HUES48 (cell line): ENCODE measurements around the gene ATM.

ENCODE experiments used
- H3K27ac ChIP-seq: one replicate; pipeline ENCODE4 v1.7.0; 2013; ENCODE audit warnings: low read depth, low read length, inconsistent platforms
- H3K27me3 ChIP-seq: 2 replicates; pipeline ENCODE4 v1.6.1; 2013; ENCODE audit warnings: mild to moderate bottlenecking, low read length; ENCODE audit not compliant: control insufficient read depth, insufficient read depth
- H3K36me3 ChIP-seq: 2 replicates; pipeline ENCODE4 v1.6.1; 2013; ENCODE audit warnings: low read length; ENCODE audit not compliant: control insufficient read depth, insufficient read depth
- H3K4me1 ChIP-seq: 2 replicates; pipeline ENCODE4 v1.6.1; 2013; ENCODE audit warnings: mild to moderate bottlenecking, low read length; ENCODE audit not compliant: control insufficient read depth, insufficient read depth
- H3K4me3 ChIP-seq: 2 replicates; pipeline ENCODE4 v1.5.1; 2013; ENCODE audit warnings: mild to moderate bottlenecking, low read depth, low read length
- H3K9ac ChIP-seq: 2 replicates; pipeline ENCODE4 v1.6.1; 2013; ENCODE audit warnings: mild to moderate bottlenecking, low read depth, low read length, moderate library complexity
- H3K9me3 ChIP-seq: 2 replicates; pipeline ENCODE4 v1.6.1; 2013; ENCODE audit warnings: low read length; ENCODE audit not compliant: control insufficient read depth, insufficient read depth

ATM gene

DNA sequence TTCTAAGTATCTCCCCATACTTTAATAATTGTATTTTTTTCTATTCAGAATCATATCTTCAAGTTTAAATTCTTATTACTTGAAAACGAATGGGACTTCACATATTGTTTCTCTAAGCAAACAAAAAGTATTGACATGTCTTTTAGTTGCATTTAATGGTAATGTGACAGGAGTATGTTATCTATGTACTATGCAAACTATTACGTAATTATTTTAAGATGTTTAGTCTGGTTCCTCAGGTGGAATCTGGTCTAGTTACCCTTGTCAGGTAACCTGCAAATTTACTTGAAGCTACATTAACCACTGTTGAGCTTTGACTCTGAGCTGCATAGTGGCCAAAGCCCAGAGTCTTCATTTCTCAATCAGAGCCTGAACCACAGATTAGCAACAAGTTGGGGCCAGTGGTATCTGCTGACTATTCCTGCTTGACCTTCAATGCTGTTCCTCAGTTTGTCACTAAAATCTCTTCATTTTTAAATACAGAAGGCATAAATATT is 110.6 kb downstream of the ATM start:
- H3K4me3 ChIP-seq: no peak overlapping the region
- no peak overlapping the region for H3K9ac ChIP-seq
- peaks cover 92% of the 10 kb centered on the region for H3K36me3 ChIP-seq
- no peaks in the 10 kb centered on the region for H3K27me3 ChIP-seq
- no peaks in the 10 kb centered on the region for H3K9me3 ChIP-seq
- H3K4me1 ChIP-seq: no peaks in the 10 kb centered on the region
- H3K27ac ChIP-seq: no peak overlapping the region

DNA sequence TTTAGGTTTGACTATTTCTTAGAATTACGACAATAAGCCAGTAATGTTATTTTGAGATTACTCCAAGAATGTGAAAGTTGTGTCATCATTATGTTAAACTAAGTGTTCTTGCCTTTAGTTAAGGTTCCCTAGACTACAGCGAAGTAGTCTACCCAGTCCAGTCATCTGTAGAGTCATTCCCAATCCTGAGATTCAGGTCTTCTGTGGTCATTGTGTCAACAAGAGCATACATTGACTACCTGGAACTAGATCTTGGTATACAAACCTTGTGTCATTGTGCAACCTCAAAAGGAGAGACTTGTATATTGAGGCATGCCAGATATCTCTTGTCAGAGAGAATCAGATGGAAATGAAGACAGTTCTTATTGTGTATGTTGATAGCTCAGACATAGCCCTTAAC is 115.9 kb downstream of the ATM start:
- H3K4me1 ChIP-seq: peaks cover 29% of the 10 kb centered on the region
- H3K27me3 ChIP-seq: no peaks in the 10 kb centered on the region
- H3K9me3 ChIP-seq: no peaks in the 10 kb centered on the region
- no peak overlapping the region for H3K27ac ChIP-seq
- H3K36me3 ChIP-seq: peaks cover 39% of the 10 kb centered on the region
- no peak overlapping the region for H3K4me3 ChIP-seq
- no peak overlapping the region for H3K9ac ChIP-seq

DNA sequence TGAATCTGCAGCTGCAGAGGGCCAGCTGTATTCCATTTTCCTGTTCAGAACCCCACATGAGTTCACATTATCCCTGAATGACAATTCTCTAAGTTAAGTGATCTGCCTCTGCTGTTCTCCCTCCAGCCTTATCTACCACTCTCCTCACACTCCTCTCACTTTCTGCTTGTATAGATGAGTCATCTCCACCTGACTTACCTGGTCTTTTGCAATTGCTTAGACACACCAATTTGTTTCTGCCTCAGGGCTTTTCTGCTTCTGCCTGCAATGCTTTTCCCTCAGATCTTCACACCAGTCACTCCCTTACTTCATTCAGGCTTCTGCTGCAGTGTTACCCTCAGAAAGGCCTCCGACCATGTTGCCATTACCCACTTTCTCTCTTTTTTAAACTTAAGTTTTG is 118.1 kb downstream of the ATM start:
- H3K9ac ChIP-seq: no peak overlapping the region
- H3K36me3 ChIP-seq: peaks cover 22% of the 10 kb centered on the region
- no peaks in the 10 kb centered on the region for H3K9me3 ChIP-seq
- H3K4me3 ChIP-seq: no peak overlapping the region; the same call in 1 of the 2 replicates
- H3K4me1 ChIP-seq: peaks cover 29% of the 10 kb centered on the region
- H3K27ac ChIP-seq: peak overlapping the region; percentile 22
- H3K27me3 ChIP-seq: no peaks in the 10 kb centered on the region

DNA sequence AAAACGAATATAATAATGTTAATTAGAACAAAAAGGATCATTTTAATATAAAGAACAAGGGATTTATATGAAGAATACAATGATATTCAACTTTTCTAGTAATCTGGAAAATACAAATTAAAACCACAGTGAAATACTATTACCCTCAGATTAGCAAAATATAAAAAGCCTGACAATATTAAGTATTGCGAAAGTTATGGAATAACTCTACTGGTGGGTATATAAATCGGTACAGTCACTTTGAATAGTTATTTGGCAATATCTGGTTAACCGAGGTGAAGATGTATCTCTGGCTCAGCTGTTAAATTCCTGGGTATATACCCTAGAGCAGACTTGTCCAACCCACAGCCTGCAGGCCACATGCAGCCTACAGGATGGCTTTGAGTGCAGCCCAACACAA is 118.8 kb downstream of the ATM start:
- Histone ChIP-seq H3K27ac (peak overlapping the region; percentile 8), H3K36me3 (peaks cover 21% of the 10 kb centered on the region), H3K9ac (no peak overlapping the region), H3K4me3 (no peak overlapping the region), H3K4me1 (peaks cover 29% of the 10 kb centered on the region), H3K27me3 (no peaks in the 10 kb centered on the region), H3K9me3 (no peaks in the 10 kb centered on the region)

DNA sequence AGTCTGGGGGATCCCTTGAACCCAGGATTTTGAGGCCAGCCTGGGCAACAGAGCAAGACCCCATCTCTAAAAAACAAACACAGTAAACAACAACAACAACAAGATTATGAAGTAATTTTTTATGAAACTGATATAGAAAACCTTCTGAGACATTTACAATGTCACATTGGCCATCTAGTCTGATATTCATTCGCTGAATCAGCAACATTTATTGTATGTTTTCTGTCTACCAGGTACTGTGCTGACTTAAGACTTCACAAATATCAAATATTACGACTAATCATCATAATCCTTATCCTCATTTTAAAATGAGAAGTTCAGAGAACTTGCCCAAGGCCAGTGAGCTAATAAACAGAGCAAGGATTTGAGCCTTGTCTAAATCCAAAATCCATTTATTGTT is 120.8 kb downstream of the ATM start:
- Histone ChIP-seq H3K9ac (no peak overlapping the region), H3K9me3 (no peaks in the 10 kb centered on the region), H3K36me3 (peaks cover 20% of the 10 kb centered on the region), H3K27me3 (no peaks in the 10 kb centered on the region), H3K4me3 (no peak overlapping the region), H3K27ac (no peak overlapping the region), H3K4me1 (peaks cover 27% of the 10 kb centered on the region)

DNA sequence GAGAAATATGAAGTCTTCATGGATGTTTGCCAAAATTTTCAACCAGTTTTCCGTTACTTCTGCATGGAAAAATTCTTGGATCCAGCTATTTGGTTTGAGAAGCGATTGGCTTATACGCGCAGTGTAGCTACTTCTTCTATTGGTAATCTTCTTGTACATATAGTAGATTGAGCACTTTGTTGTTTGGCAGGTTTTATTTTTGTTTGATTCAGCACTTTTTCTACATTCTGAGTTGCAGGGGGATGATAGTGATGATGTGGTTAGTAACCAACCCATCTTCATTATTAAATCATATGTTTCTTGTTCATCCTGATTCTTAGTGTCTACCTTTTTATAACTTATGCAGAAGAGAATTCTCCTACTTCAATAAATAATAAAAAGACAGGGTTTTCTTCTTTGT is 122.9 kb downstream of the ATM start:
- H3K4me3 ChIP-seq: no peak overlapping the region
- H3K9ac ChIP-seq: no peak overlapping the region
- no peaks in the 10 kb centered on the region for H3K9me3 ChIP-seq
- peaks cover 6% of the 10 kb centered on the region; the same call in 1 of the 2 replicates for H3K4me1 ChIP-seq
- H3K36me3 ChIP-seq: peaks cover 35% of the 10 kb centered on the region
- H3K27ac ChIP-seq: no peak overlapping the region
- H3K27me3 ChIP-seq: no peaks in the 10 kb centered on the region

DNA sequence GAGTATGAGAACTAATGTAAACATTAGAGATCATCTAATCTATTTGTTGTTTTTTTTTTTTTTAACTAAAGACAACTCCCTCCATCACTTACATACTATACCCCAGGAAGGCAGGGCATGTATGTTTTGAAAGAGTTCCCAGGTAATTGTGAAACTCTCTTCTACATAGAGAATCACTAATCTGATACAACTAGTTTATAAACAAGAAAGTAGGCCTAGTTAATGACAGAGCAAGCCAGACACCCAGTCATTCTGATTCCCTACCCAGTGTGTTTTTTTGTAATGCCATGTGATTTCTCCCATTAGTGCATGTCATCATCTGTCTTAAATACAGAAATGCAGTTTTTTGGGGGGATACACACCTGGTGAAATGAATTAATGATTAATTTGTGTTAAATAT is 123.6 kb downstream of the ATM start:
- H3K9me3 ChIP-seq: no peaks in the 10 kb centered on the region
- H3K4me3 ChIP-seq: no peak overlapping the region
- H3K36me3 ChIP-seq: peaks cover 42% of the 10 kb centered on the region
- no peaks in the 10 kb centered on the region for H3K4me1 ChIP-seq
- no peaks in the 10 kb centered on the region for H3K27me3 ChIP-seq
- H3K27ac ChIP-seq: no peak overlapping the region
- H3K9ac ChIP-seq: no peak overlapping the region

DNA sequence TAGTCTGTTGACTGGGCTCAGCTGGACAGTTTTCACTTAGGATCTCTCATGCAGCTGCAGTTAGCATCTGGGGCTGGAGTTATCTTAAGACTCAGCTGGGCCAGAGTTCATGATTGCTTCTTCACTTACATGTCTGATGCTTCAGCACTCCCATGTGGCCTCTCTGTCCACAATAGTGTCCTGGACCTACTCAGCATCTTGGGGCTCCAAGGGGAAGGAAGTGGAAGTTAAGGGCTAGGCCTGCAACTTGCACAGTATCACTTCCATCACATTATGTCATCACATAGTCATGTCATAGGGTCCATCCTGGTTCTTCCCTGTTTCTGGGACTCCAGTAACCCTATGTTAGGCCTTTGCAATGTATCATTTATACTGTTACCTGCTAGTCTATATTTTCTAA is 128.6 kb downstream of the ATM start:
- Histone ChIP-seq H3K36me3 (peaks cover 74% of the 10 kb centered on the region), H3K27ac (no peak overlapping the region), H3K4me1 (no peaks in the 10 kb centered on the region), H3K4me3 (no peak overlapping the region), H3K9me3 (no peaks in the 10 kb centered on the region), H3K9ac (no peak overlapping the region), H3K27me3 (no peaks in the 10 kb centered on the region)

DNA sequence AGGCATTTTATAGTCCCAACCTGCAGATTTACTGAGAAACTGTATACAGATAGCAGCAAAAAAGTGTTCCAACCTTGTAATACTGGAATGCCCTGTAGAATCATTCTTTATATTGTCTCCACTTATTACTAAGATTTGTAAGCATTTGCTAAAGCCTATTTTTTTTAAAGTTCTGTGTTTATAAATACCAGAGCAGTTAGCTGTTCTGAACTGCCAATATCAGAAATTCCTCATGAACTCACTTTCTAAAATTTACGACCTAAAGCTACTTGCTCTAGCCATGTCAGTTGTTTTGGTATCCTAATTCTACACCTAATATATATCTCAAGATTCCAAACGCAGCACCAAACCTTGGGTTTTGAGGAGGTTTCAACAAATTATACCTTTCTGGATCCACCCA is 141.3 kb downstream of the ATM start:
- H3K9me3 ChIP-seq: no peaks in the 10 kb centered on the region
- H3K9ac ChIP-seq: no peak overlapping the region
- no peaks in the 10 kb centered on the region for H3K4me1 ChIP-seq
- H3K27me3 ChIP-seq: no peaks in the 10 kb centered on the region
- no peak overlapping the region for H3K4me3 ChIP-seq
- H3K36me3 ChIP-seq: peaks cover 28% of the 10 kb centered on the region
- no peak overlapping the region for H3K27ac ChIP-seq

DNA sequence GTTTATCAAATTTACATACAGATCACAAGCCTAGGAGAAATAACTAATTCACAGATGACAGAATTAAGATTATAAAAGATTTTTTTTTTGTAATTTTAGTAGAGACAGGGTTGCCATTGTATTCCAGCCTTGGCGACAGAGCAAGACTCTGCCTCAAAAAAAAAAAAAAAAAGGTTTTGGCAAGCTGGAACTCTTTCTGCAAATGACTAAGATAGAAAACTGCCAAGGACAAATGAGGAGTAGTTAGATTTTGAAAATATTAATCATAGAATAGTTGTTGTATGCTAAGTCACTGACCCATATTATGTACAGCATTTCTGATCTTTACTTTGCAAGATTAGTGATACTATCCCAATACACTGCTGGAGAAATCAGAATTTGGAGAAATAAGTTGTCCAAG is 145.3 kb downstream of the ATM start:
- Histone ChIP-seq H3K4me3 (no peak overlapping the region), H3K4me1 (no peaks in the 10 kb centered on the region), H3K9me3 (peaks cover 2% of the 10 kb centered on the region; the same call in 1 of the 2 replicates), H3K27me3 (no peaks in the 10 kb centered on the region), H3K27ac (no peak overlapping the region), H3K9ac (no peak overlapping the region), H3K36me3 (peaks cover 28% of the 10 kb centered on the region)

DNA sequence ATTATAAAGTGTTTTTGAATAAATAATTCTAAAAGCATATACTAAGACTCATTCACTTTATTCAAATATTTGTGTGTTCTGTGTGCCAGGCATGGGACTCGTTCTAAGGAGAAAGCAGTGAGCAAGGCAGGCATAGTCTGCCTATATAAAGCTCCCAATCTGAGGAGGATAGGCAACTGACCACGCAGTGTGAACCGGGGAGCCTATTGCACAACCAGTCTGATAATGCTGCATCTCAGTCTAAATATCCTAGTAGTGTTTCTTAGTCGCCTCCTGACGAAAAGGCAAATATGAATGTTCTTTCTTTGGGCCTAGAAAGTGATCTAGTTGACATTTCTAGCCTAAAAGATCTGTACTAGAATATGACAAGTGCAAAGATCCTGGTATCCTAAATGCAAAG is 146.2 kb downstream of the ATM start:
- Histone ChIP-seq H3K9me3 (peaks cover 5% of the 10 kb centered on the region; the same call in 1 of the 2 replicates), H3K4me3 (no peak overlapping the region), H3K27ac (no peak overlapping the region), H3K36me3 (peaks cover 28% of the 10 kb centered on the region), H3K4me1 (no peaks in the 10 kb centered on the region), H3K9ac (no peak overlapping the region), H3K27me3 (no peaks in the 10 kb centered on the region)

DNA sequence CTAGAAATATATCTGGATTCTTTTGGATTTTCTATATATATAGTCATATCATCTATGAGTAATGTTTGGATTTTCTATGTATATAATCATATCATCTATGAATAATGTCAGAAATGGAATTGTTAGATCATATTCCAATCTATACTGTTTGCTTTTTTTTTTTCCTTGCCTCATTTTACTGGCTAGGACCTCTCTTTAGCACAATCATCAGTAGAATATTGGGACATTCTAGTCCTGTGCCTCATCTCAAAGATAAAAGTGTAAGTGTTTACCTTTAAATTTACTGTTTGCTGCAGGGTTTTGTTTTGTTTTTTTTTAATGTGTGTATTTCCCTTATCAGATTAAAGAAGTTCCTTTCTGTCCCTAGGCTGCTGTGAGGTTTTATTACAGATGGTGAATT is 147.4 kb downstream of the ATM start:
- Histone ChIP-seq H3K27ac (no peak overlapping the region), H3K4me3 (no peak overlapping the region), H3K9ac (no peak overlapping the region), H3K4me1 (no peaks in the 10 kb centered on the region), H3K9me3 (peaks cover 5% of the 10 kb centered on the region; the same call in 1 of the 2 replicates), H3K27me3 (no peaks in the 10 kb centered on the region), H3K36me3 (peaks cover 21% of the 10 kb centered on the region)
